HS-5 (cell line): Measurements from ENCODE around the gene TPSAB1.
"Not testable (repeated sequence)": the region's sequence is repeated elsewhere in the genome, so short reads cannot be mapped to it uniquely, and the experiment has no call there.

Experiments used
- DNase-seq: peaks from one replicate; pipeline ENCODE4 v3.0.0-alpha.2; 2012; ENCODE audit warnings: low read depth

Gene TPSAB1

GRCh38 chr16:1265090-1265630, 24.7 kb downstream of the TPSAB1 start:
- DNase-seq, result no peak

- DNase-seq, result no peak
These were observed 25.3 kb downstream of the TPSAB1 start for GRCh38 chr16:1265826-1266225.

- DNase-seq, result not testable (repeated sequence)
These were observed 28.9 kb downstream of the TPSAB1 start for GRCh38 chr16:1269418-1269817.

GRCh38 chr16:1271380-1271723, 30.8 kb downstream of the TPSAB1 start:
- no peak for DNase-seq

- DNase-seq, result not testable (repeated sequence)
These were observed 31.4 kb downstream of the TPSAB1 start for GRCh38 chr16:1271724-1272413.

GRCh38 chr16:1272453-1273198, 32.1 kb downstream of the TPSAB1 start:
- DNase-seq, result no peak

GRCh38 chr16:1273816-1274215, 33.3 kb downstream of the TPSAB1 start:
- no peak for DNase-seq

- DNase-seq, result no peak
These were observed 34.3 kb downstream of the TPSAB1 start for GRCh38 chr16:1274767-1275166.

GRCh38 chr16:1275791-1276579, 35.5 kb downstream of the TPSAB1 start:
- DNase-seq, result no peak

- no peak for DNase-seq
These were observed 36.0 kb downstream of the TPSAB1 start for GRCh38 chr16:1276580-1276878.

- DNase-seq, result no peak
These were observed 36.7 kb downstream of the TPSAB1 start for GRCh38 chr16:1277151-1277598.

GRCh38 chr16:1277617-1278282, 37.2 kb downstream of the TPSAB1 start:
- DNase-seq, result no peak

- DNase-seq, result no peak
These were observed 38.0 kb downstream of the TPSAB1 start for GRCh38 chr16:1278477-1278876.

- no peak for DNase-seq
These were observed 38.8 kb downstream of the TPSAB1 start for GRCh38 chr16:1279081-1279944.

- DNase-seq, result no peak
These were observed 39.6 kb downstream of the TPSAB1 start for GRCh38 chr16:1279945-1280589.

GRCh38 chr16:1280783-1281182, 40.3 kb downstream of the TPSAB1 start:
- no peak for DNase-seq

- DNase-seq, result no peak
These were observed 41.0 kb downstream of the TPSAB1 start for GRCh38 chr16:1281517-1281916.

GRCh38 chr16:1282324-1282973, 41.9 kb downstream of the TPSAB1 start:
- no peak for DNase-seq

- DNase-seq, result no peak
These were observed 42.8 kb downstream of the TPSAB1 start for GRCh38 chr16:1283296-1283695.

GRCh38 chr16:1283996-1284616, 43.6 kb downstream of the TPSAB1 start:
- no peak for DNase-seq
